Body of pancreas (tissue), 4 donors: ENCODE measurements around the gene CENPM. TPM values are rescaled to one million over a fixed set of nuclear protein-coding genes. Genes with fewer than 3 reads are reported as not detected.

ENCODE experiments used
- ATAC-seq: fragments of 150-250 bp; one replicate; pipeline ENCODE4 v1.9.1; 2016
- DNase-seq, 4 donors: peaks; one replicate each; pipeline ENCODE4 v3.0.0-alpha.2; 2019
- H3K27ac ChIP-seq, 4 donors: fragments of 200-600 bp; sonication (generic); 1 replicate in 3 of 4; 2 replicates in 1 of 4; pipeline versions ENCODE4 v1.5.1 to v1.6.1; 2016 to 2019; ENCODE audit warnings: mild to moderate bottlenecking in 1 of 4, mixed read lengths in 1 of 4, moderate library complexity in 1 of 4
- H3K27me3 ChIP-seq, 2 donors: fragments of 200-600 bp; sonication (generic); one replicate each; pipeline ENCODE4 v1.6.0; 2016; ENCODE audit warnings: mild to moderate bottlenecking in 1 of 2
- H3K36me3 ChIP-seq, 2 donors: fragments of 200-600 bp; sonication (generic); replicated peaks in 1 of 2; 2 replicates each; pipeline ENCODE4 v1.5.1; 2016; ENCODE audit warnings: low read depth in 2 of 2; ENCODE audit not compliant: insufficient read depth in 1 of 2
- H3K4me1 ChIP-seq: fragments of 200-600 bp; sonication (generic); one replicate; pipeline ENCODE4 v1.6.0; 2016
- H3K4me3 ChIP-seq, 2 donors: fragments of 200-600 bp; sonication (generic); 1 replicate in 1 of 2; 2 replicates in 1 of 2; pipeline ENCODE4 v1.5.1; 2016 to 2019
- H3K9me3 ChIP-seq, 3 donors: fragments of 200-600 bp; sonication (generic); 1 replicate in 2 of 3; 2 replicates in 1 of 3; pipeline ENCODE4 v1.5.1; 2016
- CTCF ChIP-seq, 7 experiments: fragments of 450-650 bp in 4 of 7; fragments of 200-600 bp in 3 of 7; sonication (generic) in 3 of 7; IDR thresholded peaks; one replicate each; pipeline ENCODE4 v1.5.1; 2016 to 2019; ENCODE audit warnings: antibody characterized with exemption in 7 of 7
- POLR2A ChIP-seq, 3 donors: fragments of 450-650 bp; IDR thresholded peaks; one replicate each; pipeline ENCODE4 v1.6.1; 2016; ENCODE audit warnings: antibody characterized with exemption in 3 of 3, mild to moderate bottlenecking in 2 of 3
- WGBS, 2 donors: methylation state at CpG; one replicate each; pipeline ENCODE4 v1.1.5; 2017; 5-methylcytosine and 5-hydroxymethylcytosine counted together
- intact Hi-C: fragments of 100-400 bp; cut with DNase I; formaldehyde crosslinking; loops from one replicate; pipeline ENCODE4 v1.15.1; 2023
- total RNA-seq, 2 donors: library from RNA; depleted of rRNA; stranded (reverse); fragments of >200 nt; gene quantifications; one replicate each; pipeline ENCODE4 v1.1.0, GENCODE V29; 2016

The CENPM gene
- total RNA-seq, 2 donors from 2014 or later = not detected

- Histone ChIP-seq H3K4me1 (no peaks in the 10 kb centered on the region), H3K27ac (no peak within 1 kb of the TSS), H3K36me3 (no peaks in the 10 kb centered on the region), H3K4me3 (no peak within 1 kb of the TSS), H3K27me3 (no peaks in the 10 kb centered on the region), H3K9me3 (no peaks in the 10 kb centered on the region)
- 67 to 85% methylated on average over 4 to 8 of the region's 8 CpGs for WGBS, 2 donors
- intact Hi-C loops = no loop called here
- no peak for ATAC-seq
- TF ChIP-seq POLR2A (IDR thresholded peaks at IDR 0.05) = no peak
- no peak for TF ChIP-seq CTCF (IDR thresholded peaks at IDR 0.05)
- no peak for DNase-seq
These were observed 22.2 kb upstream of the CENPM start, which contains the start of gene SEPTIN3 for GRCh38 chr22:41969110-41969646. SEPTIN3 (plus strand) TSS chr22:41969443; CDS start chr22:41971493, 2,050 bp downstream.

- 43 to 66% methylated on average over 6 to 9 of the region's 9 CpGs for WGBS, 2 donors
- H3K9me3 ChIP-seq = no peaks in the 10 kb centered on the region
- intact Hi-C loops = no loop called here
- H3K27ac ChIP-seq = no peak overlapping the region
- DNase-seq (no peak), ATAC-seq (no peak)
- H3K27me3 ChIP-seq = no peaks in the 10 kb centered on the region
- no peaks in the 10 kb centered on the region for H3K36me3 ChIP-seq
- TF ChIP-seq CTCF (IDR thresholded peaks at IDR 0.05) (no peak), POLR2A (IDR thresholded peaks at IDR 0.05) (no peak)
- no peaks in the 10 kb centered on the region for H3K4me1 ChIP-seq
- no peak overlapping the region for H3K4me3 ChIP-seq
These were observed 21.6 kb upstream of the CENPM start for GRCh38 chr22:41968601-41969000.

- H3K4me3 ChIP-seq = no peak overlapping the region
- ATAC-seq (peak; percentile 47), DNase-seq (peak in 3 of 4 donors; percentile 32 to 53 (median 43))
- WGBS, 2 donors = 45 to 52% methylated on average over 8 of the region's 8 CpGs
- H3K4me1 ChIP-seq = no peaks in the 10 kb centered on the region
- H3K27me3 ChIP-seq = no peaks in the 10 kb centered on the region
- intact Hi-C loops = no loop called here
- H3K36me3 ChIP-seq = no peaks in the 10 kb centered on the region
- no peak overlapping the region for H3K27ac ChIP-seq
- no peaks in the 10 kb centered on the region for H3K9me3 ChIP-seq
- peak in 6 of 7 experiments; percentile 6 to 41 (median 28) for TF ChIP-seq CTCF (IDR thresholded peaks at IDR 0.05)
- TF ChIP-seq POLR2A (IDR thresholded peaks at IDR 0.05) = no peak
These were observed 19.8 kb upstream of the CENPM start for GRCh38 chr22:41966607-41967240.

- DNase-seq (no peak), ATAC-seq (no peak)
- H3K36me3 ChIP-seq = no peaks in the 10 kb centered on the region
These were observed 19.3 kb upstream of the CENPM start for GRCh38 chr22:41966225-41966606.

More at GRCh38 chr22:41966225-41966606, 19.3 kb upstream of the CENPM start:
- H3K4me3 ChIP-seq = no peak overlapping the region
- H3K4me1 ChIP-seq = no peaks in the 10 kb centered on the region
- 94 to 97% methylated on average over 2 of the region's 2 CpGs for WGBS, 2 donors
- TF ChIP-seq CTCF (IDR thresholded peaks at IDR 0.05) = no peak
- TF ChIP-seq POLR2A (IDR thresholded peaks at IDR 0.05) = no peak
- no peaks in the 10 kb centered on the region for H3K27me3 ChIP-seq
- H3K27ac ChIP-seq = no peak overlapping the region
- intact Hi-C loops = no loop called here
- H3K9me3 ChIP-seq = no peaks in the 10 kb centered on the region
